ENCODE measurements around the gene DCTPP1. TPM values are rescaled to one million over a fixed set of nuclear protein-coding genes. Genes with fewer than 3 reads are reported as not detected.

The DCTPP1 gene
- total RNA-seq, 2 experiments from 2014 or later = 98.4 to 105 TPM

DNA sequence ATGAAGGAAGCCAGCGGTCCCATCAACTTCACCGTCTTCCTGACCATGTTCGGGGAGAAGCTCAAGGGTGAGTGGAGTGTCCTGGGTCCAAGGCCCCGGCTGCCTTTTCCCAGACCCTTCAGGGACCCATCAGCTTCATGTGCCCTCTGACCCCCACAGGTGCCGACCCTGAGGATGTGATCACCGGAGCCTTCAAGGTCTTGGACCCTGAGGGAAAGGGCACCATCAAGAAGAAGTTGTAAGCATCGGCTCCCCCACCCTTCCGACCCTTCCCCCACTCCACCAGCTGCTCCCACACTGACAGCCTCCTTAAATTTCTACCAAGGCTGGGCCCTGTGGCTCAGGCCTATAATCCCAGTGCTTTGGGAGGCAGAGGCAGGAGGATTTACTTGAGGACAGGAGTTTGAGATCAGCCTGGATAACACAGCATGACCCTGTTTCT lies 53.3 kb downstream of the DCTPP1 start:
- TF ChIP-seq, protein P1, sequence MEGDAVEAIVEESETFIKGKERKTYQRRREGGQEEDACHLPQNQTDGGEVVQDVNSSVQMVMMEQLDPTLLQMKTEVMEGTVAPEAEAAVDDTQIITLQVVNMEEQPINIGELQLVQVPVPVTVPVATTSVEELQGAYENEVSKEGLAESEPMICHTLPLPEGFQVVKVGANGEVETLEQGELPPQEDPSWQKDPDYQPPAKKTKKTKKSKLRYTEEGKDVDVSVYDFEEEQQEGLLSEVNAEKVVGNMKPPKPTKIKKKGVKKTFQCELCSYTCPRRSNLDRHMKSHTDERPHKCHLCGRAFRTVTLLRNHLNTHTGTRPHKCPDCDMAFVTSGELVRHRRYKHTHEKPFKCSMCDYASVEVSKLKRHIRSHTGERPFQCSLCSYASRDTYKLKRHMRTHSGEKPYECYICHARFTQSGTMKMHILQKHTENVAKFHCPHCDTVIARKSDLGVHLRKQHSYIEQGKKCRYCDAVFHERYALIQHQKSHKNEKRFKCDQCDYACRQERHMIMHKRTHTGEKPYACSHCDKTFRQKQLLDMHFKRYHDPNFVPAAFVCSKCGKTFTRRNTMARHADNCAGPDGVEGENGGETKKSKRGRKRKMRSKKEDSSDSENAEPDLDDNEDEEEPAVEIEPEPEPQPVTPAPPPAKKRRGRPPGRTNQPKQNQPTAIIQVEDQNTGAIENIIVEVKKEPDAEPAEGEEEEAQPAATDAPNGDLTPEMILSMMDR (IDR thresholded peaks at IDR 0.05) = no peak
- peaks cover 41% of the 10 kb centered on the region for H3K4me1 Mint-ChIP-seq (ENCODE audit: low read depth)
- CTCF ChIA-PET = interaction anchor here (1.2 kb wide), 1 partner anchor 33 kb away, joined by 5 read pairs; no protein-coding TSS in a partner anchor
- DNase-seq = no peak
- H3K27me3 Mint-ChIP-seq = no peaks in the 10 kb centered on the region
- no peak for ATAC-seq
- POLR2A ChIA-PET = interaction anchor here (2.4 kb wide), 1 partner anchor 191 kb away, joined by 8 read pairs; no protein-coding TSS in a partner anchor
- peaks cover 30% of the 10 kb centered on the region for H3K36me3 Mint-ChIP-seq (ENCODE audit: low read depth)
- intact Hi-C loops (cut with micrococcal nuclease) = loop anchor here (10.0 kb wide), 2 partner anchors 282 to 312 kb away; partner anchors contain the start of genes ALDOA, TBX6 and YPEL3
- peak overlapping the region; percentile 99 for H3K4me3 Mint-ChIP-seq
- no peaks in the 10 kb centered on the region for H3K9me3 Mint-ChIP-seq
- peak overlapping the region; percentile 100 for H3K27ac Mint-ChIP-seq

DNA sequence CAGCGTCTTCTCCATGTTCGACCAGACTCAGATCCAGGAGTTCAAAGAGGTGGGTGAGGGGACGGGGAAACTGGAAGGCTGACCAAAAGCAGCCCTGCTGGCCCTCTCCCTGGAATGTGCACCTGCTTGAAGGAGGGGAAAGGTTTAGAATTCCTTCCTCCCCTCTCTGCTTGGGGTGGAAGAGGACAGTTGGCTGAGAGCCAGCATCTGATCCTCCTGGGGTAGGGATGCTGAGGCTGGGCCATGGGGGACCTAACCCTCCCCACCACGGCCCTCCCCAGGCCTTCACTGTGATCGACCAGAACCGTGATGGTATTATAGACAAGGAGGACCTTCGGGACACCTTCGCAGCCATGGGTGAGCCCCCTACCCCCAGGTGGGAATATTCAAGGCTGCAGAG lies 54.0 kb downstream of the DCTPP1 start:
- no peaks in the 10 kb centered on the region for H3K9me3 Mint-ChIP-seq
- intact Hi-C loops (cut with micrococcal nuclease) = loop anchor here (10.0 kb wide), 2 partner anchors 281 to 311 kb away; partner anchors contain the start of genes ALDOA, TBX6 and YPEL3
- H3K4me1 Mint-ChIP-seq (ENCODE audit: low read depth) = peaks cover 39% of the 10 kb centered on the region
- ChIA-PET CTCF (interaction anchor here (1.2 kb wide), 1 partner anchor 34 kb away, joined by 5 read pairs; no protein-coding TSS in a partner anchor), POLR2A (no interaction called here)
- H3K27ac Mint-ChIP-seq = peak overlapping the region; percentile 68
- H3K27me3 Mint-ChIP-seq = no peaks in the 10 kb centered on the region
- H3K4me3 Mint-ChIP-seq = no peak overlapping the region
- H3K36me3 Mint-ChIP-seq (ENCODE audit: low read depth) = peaks cover 25% of the 10 kb centered on the region
- ATAC-seq (no peak), DNase-seq (no peak)
- TF ChIP-seq, protein P1 (IDR thresholded peaks at IDR 0.05) = no peak

DNA sequence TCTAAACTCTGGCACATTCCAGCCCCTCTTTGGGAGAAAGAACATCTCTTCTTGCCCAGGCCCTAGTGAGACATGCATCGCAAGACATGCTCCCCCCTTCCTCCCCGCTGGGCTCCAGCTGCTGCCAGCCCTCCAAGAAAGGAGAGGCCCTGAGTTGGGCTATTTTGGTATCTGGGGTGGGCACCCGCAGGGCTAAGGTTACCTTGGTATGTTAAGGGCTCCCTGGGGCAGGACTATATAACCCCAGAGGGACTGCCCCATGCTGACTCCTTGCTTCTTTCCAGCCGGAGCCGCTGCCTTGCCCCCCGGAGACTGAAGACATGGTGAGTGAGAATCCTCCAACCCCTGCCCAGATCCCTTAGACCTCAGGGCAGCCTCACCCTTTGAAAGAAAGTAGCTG lies 55.3 kb downstream of the DCTPP1 start, which contains the start of gene MYL11:
Gene MYL11 (plus strand): TSS at position 265 of the 400 bp plus-strand sequence. CDS start 56 bp downstream, at position 321.
- TF ChIP-seq, protein P1 (IDR thresholded peaks at IDR 0.05) = no peak
- Mint-ChIP-seq H3K27ac (peak within 1 kb of the TSS; percentile 68), H3K4me3 (no peak within 1 kb of the TSS), H3K36me3 (ENCODE audit: low read depth) (peaks cover 15% of the 10 kb centered on the region), H3K9me3 (no peaks in the 10 kb centered on the region), H3K27me3 (no peaks in the 10 kb centered on the region), H3K4me1 (ENCODE audit: low read depth) (peaks cover 30% of the 10 kb centered on the region)
- DNase-seq (no peak), ATAC-seq (no peak)
- CTCF ChIA-PET = no interaction called here
- intact Hi-C loops (cut with micrococcal nuclease) = loop anchor here (5.0 to 10.0 kb wide), 3 partner anchors 33 to 310 kb away; partner anchors contain the start of genes ALDOA, TBX6, YPEL3 and ZNF771
- POLR2A ChIA-PET = interaction anchor here (0.6 to 8.0 kb wide), 3 partner anchors 8 to 92 kb away, joined by 3 to 73 read pairs (median 4); partner anchors contain the start of gene CD2BP2

Other genes starting within 250 kb of the DCTPP1 start
- 1,000 to 10,000 TPM; 1,130 to 1,151 TPM for gene CORO1A, start 246.4 kb downstream of the DCTPP1 start, total RNA-seq
- gene BOLA2B, start 236.4 kb downstream of the DCTPP1 start, total RNA-seq = 100 to 1,000 TPM; 248 to 254 TPM
- 100 to 1,000 TPM; 116 to 129 TPM for gene SLX1A, start 236.2 kb downstream of the DCTPP1 start, total RNA-seq
- gene SULT1A3, start 230.8 kb downstream of the DCTPP1 start, total RNA-seq = 10 to 100 TPM; 14.8 to 18.0 TPM
- gene NPIPB13, start 181.6 kb downstream of the DCTPP1 start, total RNA-seq = 10 to 100 TPM; 14.7 to 20.7 TPM
- gene CD2BP2, start 74.7 kb downstream of the DCTPP1 start, total RNA-seq = 10 to 100 TPM; 43.8 to 44.5 TPM
- 10 to 100 TPM; 39.7 to 41.3 TPM for gene TBC1D10B, start 59.5 kb downstream of the DCTPP1 start, total RNA-seq
- gene MYL11, start 55.2 kb downstream of the DCTPP1 start, total RNA-seq = 1 to 10 TPM in 1 of 2 experiments, under 1 TPM in 1; 0.87 to 1.2 TPM
- 100 to 1,000 TPM; 163 to 169 TPM for gene SEPTIN1, start 47.5 kb downstream of the DCTPP1 start, total RNA-seq
- 10 to 100 TPM; 10.4 to 10.9 TPM for gene ZNF48, start 34.6 kb downstream of the DCTPP1 start, total RNA-seq
- gene ZNF771, start 22.4 kb downstream of the DCTPP1 start, total RNA-seq = 1 to 10 TPM; 5.4 to 6.6 TPM
- gene SEPHS2, start 15.8 kb upstream of the DCTPP1 start, total RNA-seq = 10 to 100 TPM; 51.8 to 54.0 TPM
- 100 to 1,000 TPM; 274 to 285 TPM for gene ITGAL, start 42.7 kb upstream of the DCTPP1 start, total RNA-seq
- gene ZNF768, start 96.5 kb upstream of the DCTPP1 start, total RNA-seq = 1 to 10 TPM; 8.3 to 9.2 TPM
- 1 to 10 TPM; 6.7 to 7.9 TPM for gene ZNF747, start 104.8 kb upstream of the DCTPP1 start, total RNA-seq
- 10 to 100 TPM in 1 of 2 experiments, 1 to 10 TPM in 1; 9.7 to 10.4 TPM for gene ZNF764, start 128.3 kb upstream of the DCTPP1 start, total RNA-seq
- 1 to 10 TPM; 4.7 to 5.5 TPM for gene ZNF688, start 141.7 kb upstream of the DCTPP1 start, total RNA-seq
- 10 to 100 TPM in 1 of 2 experiments, 1 to 10 TPM in 1; 8.8 to 10.3 TPM for gene ZNF785, start 155.7 kb upstream of the DCTPP1 start, total RNA-seq
- gene ZNF689, start 180.4 kb upstream of the DCTPP1 start, total RNA-seq = 10 to 100 TPM in 1 of 2 experiments, 1 to 10 TPM in 1; 9.8 to 11.3 TPM
- 10 to 100 TPM; 74.0 to 76.6 TPM for gene PRR14, start 220.9 kb upstream of the DCTPP1 start, total RNA-seq
- 10 to 100 TPM; 80.3 to 85.8 TPM for gene FBRS, start 228.4 kb upstream of the DCTPP1 start, total RNA-seq

Data from activated CD8-positive, alpha-beta T cell treated with anti-CD3 and anti-CD28 coated beads for 36 hours (primary cell).